Activated T-helper 2 cell treated with anti-CD3 and anti-CD28 coated beads, Interferon-gamma antibody, Interleukin-2, Interleukin-4, amounts not matched to agents 10 μg/mL and 5 μg/mL and 100 μg/mL, durations not matched to agents 14 hours and 24 hours and 36 hours (primary cell): ENCODE measurements around the gene LMTK3. TPM values are rescaled to one million over a fixed set of nuclear protein-coding genes. Genes with fewer than 3 reads are reported as not detected.
A peak's percentile ranks its signal among the peaks of the same experiment; 100 is the strongest.

Source experiments
- DNase-seq: peaks from one replicate; pipeline ENCODE4 v3.0.0; 2021; ENCODE audit warnings: low spot score
- H3K27ac Mint-ChIP-seq: one replicate; pipeline ENCODE4 v1.8.0; 2021; ENCODE audit warnings: mixed read lengths
- H3K27me3 Mint-ChIP-seq: one replicate; pipeline ENCODE4 v1.8.0; 2021; ENCODE audit warnings: low read depth, mixed read lengths
- H3K36me3 Mint-ChIP-seq: one replicate; pipeline ENCODE4 v1.8.0; 2021; ENCODE audit warnings: low read depth, mixed read lengths
- H3K4me1 Mint-ChIP-seq: one replicate; pipeline ENCODE4 v1.8.0; 2021; ENCODE audit warnings: low read depth, mixed read lengths
- H3K4me3 Mint-ChIP-seq: one replicate; pipeline ENCODE4 v1.8.0; 2021; ENCODE audit warnings: low read depth, mild to moderate bottlenecking, moderate library complexity, mixed read lengths
- H3K9me3 Mint-ChIP-seq: one replicate; pipeline ENCODE4 v1.8.0; 2021; ENCODE audit warnings: mixed read lengths
- intact Hi-C: fragments of 100-400 bp; cut with micrococcal nuclease; formaldehyde crosslinking; loops from one replicate; pipeline ENCODE4 v1.15.1; 2023
- total RNA-seq: library from RNA; stranded (reverse); gene quantifications from 2 replicates; pipeline ENCODE4 v1.2.3, GENCODE V29; 2022

LMTK3 gene
- total RNA-seq, 1 donor from 2014 or later = 5.1 TPM

- Mint-ChIP-seq H3K27me3 (no peaks in the 10 kb centered on the region), H3K4me1 (peaks cover 13% of the 10 kb centered on the region), H3K36me3 (no peaks in the 10 kb centered on the region), H3K9me3 (no peaks in the 10 kb centered on the region), H3K27ac (no peak overlapping the region), H3K4me3 (no peak overlapping the region)
- intact Hi-C loops = loop anchor here (2.0 to 5.0 kb wide), 3 partner anchors 67 to 189 kb away; partner anchors contain the start of genes GRWD1 and TMEM143
- DNase-seq = no peak
Observed at GRCh38 chr19:48511321-48511731, 309 bp downstream of the LMTK3 start.

GRCh38 chr19:48510421-48511268, 990 bp downstream of the LMTK3 start:
- H3K9me3 Mint-ChIP-seq = no peaks in the 10 kb centered on the region
- intact Hi-C loops = loop anchor here (2.0 to 5.0 kb wide), 3 partner anchors 66 to 188 kb away; partner anchors contain the start of genes GRWD1 and TMEM143
- peaks cover 13% of the 10 kb centered on the region for H3K4me1 Mint-ChIP-seq
- H3K36me3 Mint-ChIP-seq = no peaks in the 10 kb centered on the region
- no peak overlapping the region for H3K27ac Mint-ChIP-seq
- peak overlapping the region; percentile 80 for H3K4me3 Mint-ChIP-seq
- DNase-seq = peak; percentile 66
- H3K27me3 Mint-ChIP-seq = no peaks in the 10 kb centered on the region

GRCh38 chr19:48509467-48510194, 2.0 kb downstream of the LMTK3 start:
- H3K4me1 Mint-ChIP-seq = peaks cover 13% of the 10 kb centered on the region
- H3K27ac Mint-ChIP-seq = no peak overlapping the region
- H3K4me3 Mint-ChIP-seq = peak overlapping the region; percentile 3
- no peaks in the 10 kb centered on the region for H3K27me3 Mint-ChIP-seq
- no peaks in the 10 kb centered on the region for H3K36me3 Mint-ChIP-seq
- H3K9me3 Mint-ChIP-seq = no peaks in the 10 kb centered on the region
- no peak for DNase-seq
- intact Hi-C loops = loop anchor here (2.0 to 5.0 kb wide), 3 partner anchors 65 to 187 kb away; partner anchors contain the start of genes GRWD1 and TMEM143

- H3K27me3 Mint-ChIP-seq = no peaks in the 10 kb centered on the region
- H3K4me1 Mint-ChIP-seq = peaks cover 11% of the 10 kb centered on the region
- DNase-seq = no peak
- no peak overlapping the region for H3K27ac Mint-ChIP-seq
- H3K9me3 Mint-ChIP-seq = no peaks in the 10 kb centered on the region
- H3K4me3 Mint-ChIP-seq = no peak overlapping the region
- intact Hi-C loops = no loop called here
- H3K36me3 Mint-ChIP-seq = no peaks in the 10 kb centered on the region
Observed at GRCh38 chr19:48508729-48509411, 2.8 kb downstream of the LMTK3 start.

GRCh38 chr19:48507911-48508439, 3.7 kb downstream of the LMTK3 start:
- no peak overlapping the region for H3K4me3 Mint-ChIP-seq
- intact Hi-C loops = loop anchor here (2.0 kb wide), 1 partner anchor 101 kb away; no protein-coding TSS in a partner anchor
- H3K27me3 Mint-ChIP-seq = no peaks in the 10 kb centered on the region
- H3K4me1 Mint-ChIP-seq = peaks cover 10% of the 10 kb centered on the region
- H3K9me3 Mint-ChIP-seq = no peaks in the 10 kb centered on the region
- H3K36me3 Mint-ChIP-seq = no peaks in the 10 kb centered on the region
- DNase-seq = no peak
- H3K27ac Mint-ChIP-seq = no peak overlapping the region

GRCh38 chr19:48506138-48506733, 5.4 kb downstream of the LMTK3 start:
- Mint-ChIP-seq H3K27me3 (no peaks in the 10 kb centered on the region), H3K4me1 (peaks cover 15% of the 10 kb centered on the region), H3K27ac (no peak overlapping the region), H3K36me3 (no peaks in the 10 kb centered on the region), H3K4me3 (no peak overlapping the region), H3K9me3 (no peaks in the 10 kb centered on the region)
- intact Hi-C loops = loop anchor here (1.0 to 2.0 kb wide), 2 partner anchors 78 to 103 kb away; no protein-coding TSS in a partner anchor
- DNase-seq = no peak

- H3K4me3 Mint-ChIP-seq = no peak overlapping the region
- DNase-seq = no peak
- no peaks in the 10 kb centered on the region for H3K9me3 Mint-ChIP-seq
- H3K27me3 Mint-ChIP-seq = peaks cover 2% of the 10 kb centered on the region
- peaks cover 6% of the 10 kb centered on the region for H3K4me1 Mint-ChIP-seq
- no peaks in the 10 kb centered on the region for H3K36me3 Mint-ChIP-seq
- H3K27ac Mint-ChIP-seq = no peak overlapping the region
- intact Hi-C loops = no loop called here
Observed at GRCh38 chr19:48502350-48503018, 9.2 kb downstream of the LMTK3 start.

GRCh38 chr19:48501494-48502349, 9.9 kb downstream of the LMTK3 start:
- peak overlapping the region; percentile 55 for H3K4me3 Mint-ChIP-seq
- intact Hi-C loops = no loop called here
- no peaks in the 10 kb centered on the region for H3K36me3 Mint-ChIP-seq
- peaks cover 6% of the 10 kb centered on the region for H3K27me3 Mint-ChIP-seq
- peak; percentile 62 for DNase-seq
- no peak overlapping the region for H3K27ac Mint-ChIP-seq
- peaks cover 6% of the 10 kb centered on the region for H3K4me1 Mint-ChIP-seq
- H3K9me3 Mint-ChIP-seq = no peaks in the 10 kb centered on the region

- intact Hi-C loops = no loop called here
- H3K4me1 Mint-ChIP-seq = peaks cover 6% of the 10 kb centered on the region
- no peak for DNase-seq
- no peaks in the 10 kb centered on the region for H3K9me3 Mint-ChIP-seq
- peaks cover 6% of the 10 kb centered on the region for H3K27me3 Mint-ChIP-seq
- H3K27ac Mint-ChIP-seq = no peak overlapping the region
- H3K4me3 Mint-ChIP-seq = peak overlapping the region; percentile 55
- H3K36me3 Mint-ChIP-seq = no peaks in the 10 kb centered on the region
Observed at GRCh38 chr19:48500830-48501493, 10.7 kb downstream of the LMTK3 start.

- Mint-ChIP-seq H3K4me3 (no peak overlapping the region), H3K9me3 (no peaks in the 10 kb centered on the region), H3K27ac (no peak overlapping the region), H3K4me1 (peaks cover 10% of the 10 kb centered on the region), H3K36me3 (no peaks in the 10 kb centered on the region), H3K27me3 (peaks cover 21% of the 10 kb centered on the region)
- intact Hi-C loops = no loop called here
- DNase-seq = no peak
Observed at GRCh38 chr19:48499316-48500090, 12.1 kb downstream of the LMTK3 start.
